ENCODE data around the gene NTF3.

DNA sequence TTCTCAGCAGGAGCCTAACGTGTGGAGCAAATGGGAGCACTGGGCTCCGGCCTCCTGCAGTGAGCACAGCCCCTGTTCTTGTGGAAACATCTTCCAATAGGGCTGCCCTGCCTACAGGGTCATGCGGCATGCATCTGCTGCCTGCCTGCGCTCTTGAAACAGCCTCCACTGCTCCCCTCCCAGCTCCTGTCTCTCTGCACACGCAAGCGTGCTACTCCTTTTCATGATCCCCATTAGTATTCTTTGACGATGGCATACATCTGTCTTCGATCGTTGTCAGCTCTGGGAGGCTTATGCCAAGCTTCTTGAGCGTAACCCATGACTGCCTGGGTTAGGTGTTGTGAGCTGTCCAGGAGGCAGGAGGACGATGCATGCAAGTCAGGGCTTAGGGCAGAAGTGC is 23.1 kb downstream of the NTF3 start:
- TF ChIP-seq TAF1 (IDR thresholded peaks at IDR 0.05; ENCODE audit: borderline replicate concordance, low read depth, low read length) (no peak), POLR2AphosphoS5 (IDR thresholded peaks at IDR 0.05; ENCODE audit: low read depth, low read length) (no peak)

Measured in GM12892 (cell line).